Suprapubic skin (tissue), 4 donors: ENCODE data around the gene DNAH12.
"Not testable (repeated sequence)": the region's sequence is repeated elsewhere in the genome, so short reads cannot be mapped to it uniquely, and the experiment has no call there.

Experiments
- EP300 ChIP-seq: sonication (generic); formaldehyde crosslinking; IDR thresholded peaks from one replicate; pipeline ENCODE4 v1.6.1; 2017; ENCODE audit warnings: antibody characterized with exemption
- POLR2A ChIP-seq, 2 donors: fragments of 450-650 bp; IDR thresholded peaks; one replicate each; pipeline ENCODE4 v1.6.1; 2017; ENCODE audit warnings: antibody characterized with exemption in 2 of 2, mild to moderate bottlenecking in 2 of 2, moderate library complexity in 2 of 2
- POLR2AphosphoS5 ChIP-seq, 3 donors: sonication (generic); formaldehyde crosslinking; IDR thresholded peaks; one replicate each; pipeline ENCODE4 v1.6.1; 2017; ENCODE audit warnings: antibody characterized with exemption in 3 of 3
- TF ChIP-seq, protein P1 (sequence below), 2 donors: fragments of 200-600 bp in 1 of 2; fragments of 450-650 bp in 1 of 2; sonication (generic) in 1 of 2; IDR thresholded peaks; one replicate each; pipeline ENCODE4 v1.5.1; 2016 to 2019; ENCODE audit warnings: antibody characterized with exemption in 2 of 2, mild to moderate bottlenecking in 1 of 2, moderate library complexity in 1 of 2

DNA sequence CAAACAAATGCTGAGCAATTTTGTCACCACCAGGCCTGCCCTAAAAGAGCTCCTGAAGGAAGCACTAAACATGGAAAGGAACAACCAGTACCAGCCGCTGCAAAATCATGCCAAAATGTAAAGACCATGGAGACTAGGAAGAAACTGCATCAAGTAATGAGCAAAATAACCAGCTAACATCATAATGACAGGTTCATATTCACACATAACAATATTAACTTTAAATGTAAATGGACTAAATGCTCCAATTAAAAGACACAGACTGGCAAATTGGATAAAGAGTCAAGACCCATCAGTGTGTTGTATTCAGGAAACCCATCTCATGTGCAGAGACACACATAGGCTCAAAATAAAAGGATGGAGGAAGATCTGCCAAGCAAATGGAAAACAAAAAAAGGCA is 217.6 kb downstream of the DNAH12 start:
- TF ChIP-seq, protein P1, sequence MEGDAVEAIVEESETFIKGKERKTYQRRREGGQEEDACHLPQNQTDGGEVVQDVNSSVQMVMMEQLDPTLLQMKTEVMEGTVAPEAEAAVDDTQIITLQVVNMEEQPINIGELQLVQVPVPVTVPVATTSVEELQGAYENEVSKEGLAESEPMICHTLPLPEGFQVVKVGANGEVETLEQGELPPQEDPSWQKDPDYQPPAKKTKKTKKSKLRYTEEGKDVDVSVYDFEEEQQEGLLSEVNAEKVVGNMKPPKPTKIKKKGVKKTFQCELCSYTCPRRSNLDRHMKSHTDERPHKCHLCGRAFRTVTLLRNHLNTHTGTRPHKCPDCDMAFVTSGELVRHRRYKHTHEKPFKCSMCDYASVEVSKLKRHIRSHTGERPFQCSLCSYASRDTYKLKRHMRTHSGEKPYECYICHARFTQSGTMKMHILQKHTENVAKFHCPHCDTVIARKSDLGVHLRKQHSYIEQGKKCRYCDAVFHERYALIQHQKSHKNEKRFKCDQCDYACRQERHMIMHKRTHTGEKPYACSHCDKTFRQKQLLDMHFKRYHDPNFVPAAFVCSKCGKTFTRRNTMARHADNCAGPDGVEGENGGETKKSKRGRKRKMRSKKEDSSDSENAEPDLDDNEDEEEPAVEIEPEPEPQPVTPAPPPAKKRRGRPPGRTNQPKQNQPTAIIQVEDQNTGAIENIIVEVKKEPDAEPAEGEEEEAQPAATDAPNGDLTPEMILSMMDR (IDR thresholded peaks at IDR 0.05): not testable (repeated sequence)
- not testable (repeated sequence) for TF ChIP-seq EP300; POLR2A (IDR thresholded peaks at IDR 0.05); POLR2AphosphoS5 (IDR thresholded peaks at IDR 0.05)
